Upper lobe of left lung (tissue), 6 donors: Measurements from ENCODE around the gene GRIK3. TPM values are rescaled to one million over a fixed set of nuclear protein-coding genes. Genes with fewer than 3 reads are reported as not detected.
"Not testable (repeated sequence)": the region's sequence is repeated elsewhere in the genome, so short reads cannot be mapped to it uniquely, and the experiment has no call there.

Source experiments
- ATAC-seq, 2 donors: fragments of 200-7000 bp; cut with Tn5 transposase; one replicate each; pipeline ENCODE4 v1.9.1; 2022; ENCODE audit warnings: mild to moderate bottlenecking in 2 of 2, moderate library complexity in 2 of 2; ENCODE audit not compliant: low FRiP score in 2 of 2
- DNase-seq, 2 donors: peaks; one replicate each; pipeline ENCODE4 v3.0.0-alpha.2; 2019 to 2020
- H3K27ac ChIP-seq, 4 donors: fragments of 200-600 bp; sonication (generic); one replicate each; pipeline ENCODE4 v1.5.1; 2016 to 2019
- H3K27me3 ChIP-seq, 4 donors: fragments of 200-600 bp; sonication (generic); one replicate each; pipeline ENCODE4 v1.5.1; 2017 to 2019
- H3K36me3 ChIP-seq, 4 donors: fragments of 200-600 bp; sonication (generic); one replicate each; pipeline ENCODE4 v1.5.1; 2016 to 2019
- H3K4me1 ChIP-seq, 4 donors: fragments of 200-600 bp; sonication (generic); one replicate each; pipeline ENCODE4 v1.5.1; 2018 to 2019
- H3K4me3 ChIP-seq, 4 donors: fragments of 200-600 bp; sonication (generic); one replicate each; pipeline ENCODE4 v1.5.1; 2017 to 2019; ENCODE audit warnings: mild to moderate bottlenecking in 2 of 4, moderate library complexity in 1 of 4
- H3K9me3 ChIP-seq, 4 donors: fragments of 200-600 bp; sonication (generic); one replicate each; pipeline ENCODE4 v1.5.1; 2018 to 2019
- CTCF ChIP-seq, 6 experiments: fragments of 450-650 bp in 4 of 6; fragments of 200-600 bp in 2 of 6; sonication (generic) in 2 of 6; IDR thresholded peaks; one replicate each; pipeline ENCODE4 v1.5.1; 2016 to 2019; ENCODE audit warnings: antibody characterized with exemption in 6 of 6
- EP300 ChIP-seq, 4 donors: sonication (generic); formaldehyde crosslinking; IDR thresholded peaks; one replicate each; pipeline ENCODE4 v1.5.1; 2017; ENCODE audit warnings: antibody characterized with exemption in 4 of 4, control low read depth in 2 of 4
- POLR2A ChIP-seq, 4 donors: fragments of 450-650 bp; IDR thresholded peaks; one replicate each; pipeline ENCODE4 v1.5.1; 2016 to 2017; ENCODE audit warnings: antibody characterized with exemption in 4 of 4, mild to moderate bottlenecking in 2 of 4
- POLR2AphosphoS5 ChIP-seq, 2 donors: sonication (generic); formaldehyde crosslinking; IDR thresholded peaks; one replicate each; pipeline ENCODE4 v1.5.1; 2017; ENCODE audit warnings: antibody characterized with exemption in 2 of 2
- WGBS, 2 donors: methylation state at CpG; one replicate each; pipeline ENCODE4 v1.1.5; 2017 to 2018; 5-methylcytosine and 5-hydroxymethylcytosine counted together
- total RNA-seq, 6 donors: library from RNA; depleted of rRNA in 4 of 6; stranded (reverse); fragments of >200 nt in 4 of 6; gene quantifications; one replicate each; pipeline versions ENCODE4 v1.1.0 to v1.2.1, GENCODE V29; 2016 to 2021
- donor health status: DM: no; HTN: no; CAD: no; lungs with moderate emphysema.
- donor health status: DM: no; HTN: yes; CAD: no; lungs with severe emphysema.

Gene GRIK3
- total RNA-seq, 6 donors from 2014 or later: 0.10 to 0.22 TPM; not detected in 4

GRCh38 chr1:36913016-36913415 is 121.3 kb downstream of the GRIK3 start:
- DNase-seq (no peak), ATAC-seq (peak in 1 of 2 donors; percentile 31)
- H3K27me3 ChIP-seq: no peaks in the 10 kb centered on the region
- H3K4me3 ChIP-seq: no peak overlapping the region
- H3K4me1 ChIP-seq: no peaks in the 10 kb centered on the region
- no peaks in the 10 kb centered on the region for H3K36me3 ChIP-seq
- no peaks in the 10 kb centered on the region for H3K9me3 ChIP-seq
- no peak for TF ChIP-seq POLR2A (IDR thresholded peaks at IDR 0.05)
- TF ChIP-seq EP300 (IDR thresholded peaks at IDR 0.05): no peak
- TF ChIP-seq CTCF (IDR thresholded peaks at IDR 0.05): no peak
- no peak for TF ChIP-seq POLR2AphosphoS5 (IDR thresholded peaks at IDR 0.05)
- H3K27ac ChIP-seq: no peak overlapping the region
- 64 to 85% methylated on average over 3 to 5 of the region's 5 CpGs for WGBS, 2 donors

GRCh38 chr1:36912365-36912865 is 121.9 kb downstream of the GRIK3 start:
- Histone ChIP-seq H3K4me3 (no peak overlapping the region), H3K9me3 (no peaks in the 10 kb centered on the region), H3K4me1 (no peaks in the 10 kb centered on the region), H3K27ac (no peak overlapping the region), H3K36me3 (no peaks in the 10 kb centered on the region), H3K27me3 (no peaks in the 10 kb centered on the region)
- DNase-seq (no peak), ATAC-seq (no peak)
- WGBS, 2 donors: 41 to 51% methylated on average over 7 of the region's 7 CpGs
- TF ChIP-seq POLR2A (IDR thresholded peaks at IDR 0.05): no peak
- TF ChIP-seq EP300 (IDR thresholded peaks at IDR 0.05): no peak
- no peak for TF ChIP-seq POLR2AphosphoS5 (IDR thresholded peaks at IDR 0.05)
- no peak for TF ChIP-seq CTCF (IDR thresholded peaks at IDR 0.05)

- DNase-seq: peak in 1 of 2 donors; percentile 45
- WGBS, 2 donors: 70% methylated on average over 21 of the region's 21 CpGs
Observed at GRCh38 chr1:36911561-36912364, 122.6 kb downstream of the GRIK3 start.

GRCh38 chr1:36910886-36911540 is 123.3 kb downstream of the GRIK3 start:
- WGBS, 2 donors: 73 to 74% methylated on average over 9 of the region's 9 CpGs
- Histone ChIP-seq H3K4me1 (no peaks in the 10 kb centered on the region), H3K36me3 (no peaks in the 10 kb centered on the region), H3K27ac (no peak overlapping the region), H3K27me3 (no peaks in the 10 kb centered on the region), H3K9me3 (no peaks in the 10 kb centered on the region), H3K4me3 (no peak overlapping the region)
- no peak for ATAC-seq
- DNase-seq: no peak
- no peak for TF ChIP-seq POLR2AphosphoS5 (IDR thresholded peaks at IDR 0.05)
- TF ChIP-seq EP300 (IDR thresholded peaks at IDR 0.05): no peak
- no peak for TF ChIP-seq POLR2A (IDR thresholded peaks at IDR 0.05)
- no peak for TF ChIP-seq CTCF (IDR thresholded peaks at IDR 0.05)

More at GRCh38 chr1:36911561-36912364, 122.6 kb downstream of the GRIK3 start:
- no peak overlapping the region for H3K4me3 ChIP-seq
- ATAC-seq: no peak
- H3K27ac ChIP-seq: no peak overlapping the region
- H3K36me3 ChIP-seq: no peaks in the 10 kb centered on the region
- TF ChIP-seq EP300 (IDR thresholded peaks at IDR 0.05): no peak
- TF ChIP-seq POLR2A (IDR thresholded peaks at IDR 0.05): no peak
- H3K4me1 ChIP-seq: no peaks in the 10 kb centered on the region
- H3K9me3 ChIP-seq: no peaks in the 10 kb centered on the region
- no peaks in the 10 kb centered on the region for H3K27me3 ChIP-seq

GRCh38 chr1:36909946-36910725 is 124.2 kb downstream of the GRIK3 start:
- Histone ChIP-seq H3K36me3 (no peaks in the 10 kb centered on the region), H3K27me3 (no peaks in the 10 kb centered on the region), H3K4me1 (no peaks in the 10 kb centered on the region), H3K27ac (no peak overlapping the region), H3K4me3 (no peak overlapping the region), H3K9me3 (no peaks in the 10 kb centered on the region)
- 42 to 49% methylated on average over 7 to 10 of the region's 10 CpGs for WGBS, 2 donors
- DNase-seq (no peak), ATAC-seq (no peak)
- TF ChIP-seq POLR2A (IDR thresholded peaks at IDR 0.05) (no peak), POLR2AphosphoS5 (IDR thresholded peaks at IDR 0.05) (no peak), CTCF (IDR thresholded peaks at IDR 0.05) (no peak)

- not testable (repeated sequence) for H3K27ac ChIP-seq, H3K9me3 ChIP-seq, H3K4me1 ChIP-seq, ATAC-seq, H3K27me3 ChIP-seq, H3K36me3 ChIP-seq, H3K4me3 ChIP-seq, DNase-seq
- WGBS, 2 donors: 82 to 88% methylated on average over 10 of the region's 10 CpGs
Observed at GRCh38 chr1:36909359-36909758, 125.0 kb downstream of the GRIK3 start.
